Mucosa of gallbladder (tissue), 1 donor: ENCODE measurements around the gene SELPLG. TPM values are rescaled to one million over a fixed set of nuclear protein-coding genes. Genes with fewer than 3 reads are reported as not detected.

ENCODE experiments used
- DNase-seq: peaks from one replicate; pipeline ENCODE4 v3.0.0-alpha.2; 2020; ENCODE audit warnings: low spot score
- total RNA-seq: library from RNA; stranded (reverse); gene quantifications from one replicate; pipeline ENCODE4 v1.2.1, GENCODE V29; 2021
- donor health status: DM: no; HTN: no; CAD: no.

SELPLG gene
- total RNA-seq, 1 donor from 2014 or later, result 22.4 TPM

DNA sequence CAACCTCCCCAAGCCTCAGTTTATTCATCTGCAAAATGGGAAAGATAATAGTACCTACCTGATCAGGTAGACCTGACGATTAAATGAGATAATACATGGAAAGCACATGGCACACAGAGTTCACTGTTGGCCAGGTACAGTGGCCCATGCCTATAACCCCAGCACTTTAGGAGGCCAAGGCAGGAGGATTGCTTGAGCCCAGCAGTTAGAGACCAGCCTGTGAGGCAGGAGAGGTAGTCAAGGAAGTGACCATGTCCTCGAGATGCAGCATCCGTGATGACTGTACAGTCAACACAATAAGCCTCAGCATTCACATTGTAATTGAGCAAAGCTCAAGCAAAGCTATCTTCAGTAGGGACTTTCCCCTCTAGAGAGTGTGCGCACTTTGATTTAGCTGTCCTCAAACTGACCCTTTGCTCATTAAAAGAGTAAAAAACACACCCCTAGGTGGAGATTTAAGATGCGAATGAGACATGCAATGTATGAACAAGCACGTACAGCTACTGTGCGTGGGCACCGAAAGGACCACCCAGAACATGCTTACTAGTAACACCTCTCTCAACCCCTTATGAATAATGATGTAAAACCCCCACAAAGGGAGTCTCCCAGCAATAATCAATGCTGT is 61.4 kb downstream of the SELPLG start:
- DNase-seq, result no peak

Other genes with a start within 250 kb of the SELPLG start
- 7.6 TPM for gene FICD, start 118.6 kb downstream of the SELPLG start, total RNA-seq
- 42.3 TPM for gene SART3, start 72.7 kb downstream of the SELPLG start, total RNA-seq
- gene ISCU, start 71.3 kb downstream of the SELPLG start, total RNA-seq, result 129 TPM
- gene TMEM119, start 35.8 kb downstream of the SELPLG start, total RNA-seq, result 10.6 TPM
- gene CORO1C, start 97.6 kb upstream of the SELPLG start, total RNA-seq, result 194 TPM
- 60.1 TPM for gene SSH1, start 223.7 kb upstream of the SELPLG start, total RNA-seq
- gene DAO, start 246.2 kb upstream of the SELPLG start, total RNA-seq, result not detected